ENCODE data around the gene SORBS2.
"Not testable (repeated sequence)": the region's sequence is repeated elsewhere in the genome, so short reads cannot be mapped to it uniquely, and the experiment has no call there.

SORBS2 gene

DNA sequence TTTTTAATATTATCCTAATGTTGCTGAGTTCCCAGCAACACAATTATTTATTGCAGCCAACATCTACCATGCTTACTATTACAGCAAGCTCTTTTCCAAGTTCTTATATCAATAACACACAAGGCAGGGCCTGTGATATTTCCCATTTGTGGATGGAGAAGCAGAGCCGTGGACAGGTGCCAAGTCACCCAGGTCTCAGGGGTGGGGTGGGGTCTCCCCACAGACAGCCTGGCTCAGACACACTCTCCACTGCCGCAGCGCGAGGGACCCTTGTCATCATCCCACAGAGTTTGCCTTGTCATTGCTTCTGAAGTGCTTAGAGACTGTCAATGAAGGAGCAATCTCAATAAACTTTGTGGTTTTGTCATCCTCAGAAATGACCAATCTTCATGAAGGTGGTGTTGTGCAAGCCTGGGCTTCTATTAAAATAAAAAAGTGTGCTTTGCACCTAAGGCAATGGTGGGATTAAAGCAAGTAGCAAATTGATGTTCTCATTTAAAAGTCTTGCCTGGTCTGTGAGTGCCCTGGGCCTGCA lies 76.1 kb downstream of the SORBS2 start:
- DNase-seq = no peak

DNA sequence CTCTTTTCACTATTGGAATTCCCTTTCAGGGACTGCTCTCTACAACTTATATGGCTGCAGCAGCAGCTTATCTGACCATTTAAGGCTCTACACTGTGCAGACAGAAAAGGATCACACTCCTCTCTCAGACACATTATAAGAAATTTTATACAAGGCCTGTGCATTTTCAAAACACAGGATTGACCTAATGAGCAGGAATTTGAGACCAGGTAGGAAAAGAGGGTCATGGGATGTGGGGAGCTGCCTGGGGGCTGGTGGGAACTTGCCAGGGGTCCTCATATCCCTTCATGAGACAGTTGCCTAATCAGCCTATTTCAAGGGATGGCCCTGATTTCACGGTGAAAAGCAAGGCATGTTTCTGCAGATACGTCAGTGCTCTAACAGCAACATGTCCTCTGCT lies 77.1 kb downstream of the SORBS2 start:
- DNase-seq = no peak

DNA sequence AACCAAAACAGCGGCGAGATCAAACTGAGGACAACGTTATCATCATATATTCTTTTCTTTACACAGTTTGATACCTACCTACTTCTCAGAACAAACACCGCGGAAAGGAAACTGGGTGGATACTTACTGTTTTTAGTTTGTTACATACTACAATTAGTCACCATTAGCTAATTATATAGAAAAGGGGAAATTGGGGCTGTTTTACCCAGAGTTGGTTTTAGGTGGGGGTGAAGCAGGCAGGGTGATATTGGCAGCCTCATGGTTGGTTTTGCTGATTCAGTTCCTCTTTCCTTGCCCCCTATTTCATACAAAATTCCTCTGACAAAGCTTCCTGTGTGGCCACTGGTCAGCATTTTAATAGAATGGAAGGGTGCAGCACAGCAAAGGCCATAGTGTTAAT lies 77.8 kb downstream of the SORBS2 start:
- DNase-seq = no peak

DNA sequence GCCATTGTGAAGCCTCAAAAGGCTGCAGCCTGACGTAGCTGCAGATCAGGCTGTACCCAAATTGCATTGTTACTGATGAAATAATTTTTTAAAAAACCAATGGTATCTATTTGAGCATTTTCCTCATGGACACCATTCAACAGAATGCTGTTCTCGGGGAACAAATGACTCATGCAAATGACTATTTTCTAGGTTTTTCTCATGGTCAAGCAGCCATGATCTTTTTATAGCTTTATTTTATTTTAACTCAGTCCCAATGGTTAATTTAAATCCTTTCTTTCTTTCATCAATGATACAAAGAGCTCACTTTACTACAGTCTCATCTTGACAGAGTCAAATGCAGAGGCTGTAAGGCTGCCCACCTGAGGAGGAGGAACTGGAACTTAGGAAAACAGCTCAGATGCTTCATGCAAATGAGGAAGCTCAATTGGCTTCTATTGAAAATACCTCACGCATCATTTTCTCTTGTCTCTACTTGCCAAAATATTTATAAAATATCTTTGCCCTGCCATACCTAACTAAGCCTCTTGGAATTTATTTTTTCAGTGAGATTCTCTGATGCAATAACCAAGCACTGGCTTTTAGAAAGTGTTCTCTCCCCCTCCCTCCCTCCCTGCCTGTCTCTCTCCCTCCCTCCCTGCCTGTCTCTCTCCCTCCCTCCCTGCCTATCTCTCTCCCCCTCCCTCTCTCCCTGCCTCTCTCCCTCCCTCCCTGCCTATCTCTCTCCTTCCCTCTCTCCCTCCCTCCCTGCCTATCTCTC lies 81.0 kb downstream of the SORBS2 start:
- no peak for DNase-seq

DNA sequence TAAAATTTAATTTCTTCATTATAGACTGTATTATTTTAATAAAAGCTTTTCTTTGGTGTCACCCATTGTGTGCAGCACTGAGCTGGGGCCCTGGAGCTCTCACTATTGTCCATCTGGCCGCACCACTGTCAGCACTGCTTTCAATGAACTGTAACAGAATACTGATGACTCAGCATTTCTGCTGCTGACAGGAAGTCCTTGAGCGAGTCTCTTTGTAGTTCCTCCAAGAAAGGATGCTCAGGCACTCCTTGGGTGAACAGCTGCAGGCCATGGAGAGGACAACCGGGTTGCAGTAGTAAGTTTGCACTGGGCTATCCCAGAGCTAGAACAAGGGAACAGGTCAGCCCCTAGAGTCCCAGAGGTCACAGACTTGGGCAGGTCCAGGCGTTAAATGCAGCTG lies 81.6 kb downstream of the SORBS2 start:
- no peak for DNase-seq

DNA sequence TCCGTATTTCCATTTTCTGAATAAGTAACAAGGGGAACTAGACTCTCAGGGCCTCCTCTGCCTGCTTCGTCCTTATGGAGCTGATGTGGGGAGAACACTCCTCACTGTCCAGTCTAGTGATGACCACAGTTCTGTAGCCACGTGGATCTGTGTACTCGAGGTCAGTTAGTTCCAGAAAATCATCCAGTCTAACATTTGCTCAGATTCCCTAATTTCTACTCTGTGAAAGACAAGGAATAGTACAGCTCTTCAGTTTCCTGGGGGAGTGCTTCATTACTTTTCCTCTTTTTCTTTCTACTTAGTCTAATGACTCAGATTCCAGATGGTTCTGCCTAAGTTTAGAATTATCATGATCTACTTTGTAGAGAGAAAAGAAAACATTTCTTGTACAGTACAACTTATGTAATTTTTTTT lies 82.6 kb downstream of the SORBS2 start:
- DNase-seq = no peak

DNA sequence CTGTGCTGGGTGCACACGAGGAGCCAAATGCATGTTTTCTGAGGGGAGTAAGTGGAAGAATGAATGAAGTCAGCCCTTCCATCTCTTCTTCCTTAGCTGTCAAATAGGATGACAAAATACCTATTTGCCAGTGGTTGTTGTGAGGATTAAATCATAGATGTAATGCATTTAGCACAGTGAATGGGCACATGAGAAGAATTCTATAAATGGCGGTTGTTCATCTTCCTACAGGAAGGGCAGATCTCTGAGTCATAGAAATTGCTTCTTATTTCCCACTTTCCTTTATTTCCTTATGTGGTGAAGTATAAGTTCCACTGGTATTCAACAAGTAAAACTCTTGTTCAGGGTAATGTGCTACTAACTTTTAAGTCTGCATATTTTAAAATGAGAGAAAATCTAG lies 83.1 kb downstream of the SORBS2 start:
- DNase-seq = no peak

DNA sequence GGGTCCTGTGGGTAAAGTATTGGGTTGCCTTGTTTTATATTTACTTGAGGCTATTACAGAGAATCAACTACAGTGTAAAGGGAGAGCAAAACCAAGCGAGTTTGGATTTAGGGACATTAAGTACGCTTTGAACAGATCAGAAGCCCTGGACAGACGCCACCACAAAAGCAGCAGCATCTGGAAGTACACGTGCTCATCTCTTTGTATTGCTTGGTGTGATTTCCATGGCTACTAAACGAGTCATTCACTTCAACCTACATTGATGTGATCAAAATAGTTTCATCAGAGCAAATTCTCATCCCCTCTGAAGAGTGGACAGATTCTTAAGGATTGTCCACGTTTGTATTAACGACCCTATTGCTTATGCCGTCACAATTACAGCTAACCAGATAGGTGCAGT lies 85.1 kb downstream of the SORBS2 start:
- DNase-seq = no peak

DNA sequence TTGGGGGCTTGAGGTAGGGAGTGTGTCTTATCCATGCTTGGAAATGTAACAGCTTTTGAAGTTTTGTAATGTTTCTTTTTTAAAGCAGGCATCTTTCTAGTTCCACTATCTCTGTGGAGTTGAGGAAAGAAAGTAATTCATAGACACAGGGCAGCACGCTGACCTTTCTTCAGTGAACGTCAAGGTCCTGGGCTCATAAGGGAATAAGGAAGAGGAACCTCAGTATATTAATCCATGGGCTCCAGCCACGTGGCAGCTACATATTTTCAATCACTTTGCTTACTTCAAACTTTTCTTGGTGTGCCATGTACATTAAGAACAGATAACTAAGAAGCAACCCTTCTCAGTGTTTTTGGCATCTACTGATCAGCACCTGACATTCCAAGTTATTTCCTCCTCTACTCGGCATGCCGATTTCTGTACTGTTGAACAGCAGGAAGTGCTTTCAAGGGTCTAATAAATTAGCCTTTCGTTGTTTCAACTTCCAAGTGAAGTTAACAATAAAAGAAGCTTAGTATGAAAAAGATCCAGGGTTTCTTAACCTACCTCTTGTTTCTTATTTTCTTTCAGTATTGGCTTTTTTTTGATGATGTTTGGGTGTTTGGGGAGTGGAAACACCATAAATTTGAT lies 88.2 kb downstream of the SORBS2 start:
- DNase-seq = no peak

DNA sequence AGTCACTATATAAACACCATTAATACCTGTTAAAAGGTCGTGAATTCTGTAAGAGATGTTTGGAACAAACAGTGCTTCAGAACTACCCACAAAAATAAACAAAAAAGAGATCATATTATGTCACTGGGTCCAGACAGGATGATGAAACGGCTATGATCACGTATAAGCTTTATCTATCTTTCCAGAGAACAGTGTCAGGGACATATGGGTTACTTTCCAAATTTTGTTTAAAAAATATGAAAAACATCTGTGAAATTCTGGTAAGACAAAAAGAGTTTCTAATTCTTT lies 90.0 kb downstream of the SORBS2 start:
- DNase-seq = no peak

DNA sequence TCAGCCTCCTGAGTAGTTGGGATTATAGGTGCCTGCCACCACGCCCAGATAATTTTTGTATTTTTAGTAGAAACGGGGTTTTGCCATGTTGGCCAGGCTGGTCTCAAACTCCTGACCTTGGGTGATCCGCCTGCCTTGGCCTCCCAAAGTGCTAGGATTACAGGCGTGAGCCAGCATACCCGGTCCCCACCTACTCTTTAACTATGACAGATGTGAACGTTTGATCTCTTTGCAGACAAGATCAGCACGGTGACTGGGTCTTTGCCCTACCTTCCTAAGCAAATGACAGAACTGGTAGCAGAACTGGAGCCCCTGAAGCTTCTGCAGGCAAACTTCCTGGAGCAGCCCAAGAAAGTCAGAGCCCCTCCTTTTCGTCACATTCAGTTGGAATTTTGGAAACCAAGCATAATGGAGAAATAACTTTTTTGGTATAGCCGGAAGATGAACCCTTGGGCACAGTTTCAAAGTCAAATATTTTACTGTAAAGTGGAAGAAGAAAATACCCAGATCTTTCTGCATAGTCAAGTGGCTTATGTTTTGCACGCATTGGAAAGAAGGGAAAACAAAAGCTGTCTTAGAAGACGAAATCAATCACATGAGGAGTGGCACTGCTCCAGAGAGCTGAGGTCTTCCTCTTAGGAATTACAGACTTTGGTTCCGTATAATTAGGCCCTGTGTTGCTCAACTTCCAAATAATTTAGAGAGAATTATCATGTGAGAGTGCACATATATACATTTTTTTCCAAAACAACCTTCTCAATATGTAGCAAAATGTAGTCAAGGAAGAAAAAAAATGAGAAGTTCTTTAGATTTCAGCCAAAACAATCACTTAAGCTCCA lies 90.6 kb downstream of the SORBS2 start:
- no peak for DNase-seq

DNA sequence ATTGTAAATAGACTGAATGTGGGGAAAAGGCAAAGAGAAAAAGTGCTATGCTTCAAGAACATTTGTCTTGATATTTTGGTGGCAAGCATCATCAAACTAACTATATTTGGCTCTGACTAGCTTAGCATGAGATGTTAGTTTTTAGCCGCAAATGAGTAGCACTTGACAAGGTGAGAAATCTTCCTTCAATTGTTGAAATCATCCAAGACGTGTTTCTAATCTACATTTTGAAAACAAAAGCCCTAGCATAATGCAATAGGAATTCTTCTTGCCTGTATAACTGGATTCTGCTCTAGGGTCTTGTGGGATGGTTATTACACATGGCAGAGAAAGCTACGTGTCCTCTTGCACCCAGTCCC lies 92.5 kb downstream of the SORBS2 start:
- no peak for DNase-seq

DNA sequence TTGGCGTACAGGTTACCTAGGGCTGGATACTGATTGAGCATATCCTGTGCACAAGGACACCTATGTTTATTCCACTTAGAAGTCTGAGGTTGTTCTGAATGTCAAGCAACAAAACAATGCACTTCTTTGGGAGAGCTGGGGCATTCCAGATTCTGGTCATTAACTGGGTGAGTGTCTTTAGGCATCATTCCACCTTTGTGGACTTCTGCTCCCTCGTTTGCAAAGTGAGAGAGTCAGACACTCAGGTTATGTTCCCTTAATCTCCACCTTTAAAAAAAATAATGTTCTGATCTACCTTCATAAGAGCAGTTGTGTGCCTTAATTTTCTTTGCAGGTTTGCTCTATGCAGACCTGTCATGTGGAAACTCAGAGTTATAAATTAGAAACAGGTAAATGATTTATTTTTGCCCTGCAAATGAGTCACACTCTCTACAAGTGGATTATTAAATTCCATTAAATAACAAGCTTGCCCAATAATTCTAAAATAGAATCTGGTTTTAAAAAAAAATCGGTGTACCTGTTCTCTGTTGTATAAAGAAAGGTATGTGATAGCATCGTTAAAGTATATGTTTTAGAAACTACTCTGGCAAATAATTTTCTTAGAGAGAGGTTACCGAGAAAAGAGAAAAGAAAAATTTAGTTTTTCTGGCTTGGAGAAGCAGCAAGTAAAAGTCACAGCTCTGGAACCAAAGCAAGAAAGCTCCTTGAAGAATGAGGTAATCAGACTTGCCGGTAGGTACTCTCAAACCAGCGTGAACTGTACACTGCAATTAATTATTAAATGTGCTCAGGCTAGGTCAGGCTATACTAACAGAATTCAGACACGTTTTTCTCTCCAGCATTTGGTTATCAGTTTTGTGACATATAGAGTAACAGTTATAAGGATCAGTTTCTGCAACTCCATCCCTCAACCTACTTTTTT lies 93.2 kb downstream of the SORBS2 start:
- no peak for DNase-seq

DNA sequence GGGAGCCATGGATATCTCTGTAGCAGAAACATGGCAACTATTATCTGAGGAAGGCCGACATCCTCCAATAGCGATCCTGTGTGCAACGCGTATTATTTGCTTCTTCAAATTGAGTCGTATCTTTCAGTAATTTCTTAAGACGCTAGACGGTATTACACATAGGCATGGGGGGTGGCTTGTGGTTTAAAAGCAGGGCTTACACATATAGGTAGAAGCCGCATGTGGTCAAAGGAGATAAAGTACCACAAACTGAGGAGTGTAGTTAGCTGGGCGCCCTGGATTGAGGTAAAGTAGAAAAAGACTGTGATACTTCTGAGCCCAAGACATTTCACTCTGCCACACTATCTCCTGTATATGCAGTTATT lies 94.6 kb downstream of the SORBS2 start:
- no peak for DNase-seq

DNA sequence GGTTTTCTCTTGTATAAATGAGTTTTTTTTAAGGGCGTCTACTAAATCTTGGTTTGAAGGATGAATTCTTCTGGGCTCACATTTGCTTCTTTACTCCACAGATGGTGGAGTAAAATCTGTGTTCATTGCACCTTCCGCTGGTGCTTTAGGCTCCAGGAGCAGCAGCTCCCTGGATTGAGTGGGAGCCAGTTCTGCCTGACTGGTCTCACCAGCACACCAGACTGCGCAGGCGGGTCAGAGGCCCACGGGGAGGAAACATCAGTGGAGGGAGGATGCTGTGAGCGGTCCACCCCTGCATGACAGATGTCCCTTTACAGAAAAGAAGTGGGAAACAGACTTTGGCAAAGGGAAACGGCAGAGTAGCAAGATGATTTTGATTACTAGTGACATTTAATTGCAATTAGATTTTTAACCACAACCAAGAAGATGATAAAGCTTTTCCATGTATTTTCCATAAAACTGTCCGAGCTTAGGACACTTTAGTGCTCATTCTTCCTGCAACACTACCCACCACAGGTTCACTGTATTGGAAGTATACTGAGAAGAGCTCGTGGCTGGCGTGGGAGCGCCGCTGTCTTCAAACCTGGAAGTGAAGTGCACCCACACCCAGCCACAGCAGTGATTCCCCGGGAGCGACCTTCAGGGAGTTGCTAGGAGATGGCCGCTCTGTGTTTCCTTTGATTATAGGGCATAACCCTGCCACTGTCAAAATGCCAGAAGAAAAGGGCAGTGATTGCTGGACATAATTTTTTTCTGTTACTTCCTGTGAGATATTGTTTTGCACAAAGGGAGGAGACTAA lies 95.2 kb downstream of the SORBS2 start:
- peak; percentile 2 to 54 for DNase-seq

DNA sequence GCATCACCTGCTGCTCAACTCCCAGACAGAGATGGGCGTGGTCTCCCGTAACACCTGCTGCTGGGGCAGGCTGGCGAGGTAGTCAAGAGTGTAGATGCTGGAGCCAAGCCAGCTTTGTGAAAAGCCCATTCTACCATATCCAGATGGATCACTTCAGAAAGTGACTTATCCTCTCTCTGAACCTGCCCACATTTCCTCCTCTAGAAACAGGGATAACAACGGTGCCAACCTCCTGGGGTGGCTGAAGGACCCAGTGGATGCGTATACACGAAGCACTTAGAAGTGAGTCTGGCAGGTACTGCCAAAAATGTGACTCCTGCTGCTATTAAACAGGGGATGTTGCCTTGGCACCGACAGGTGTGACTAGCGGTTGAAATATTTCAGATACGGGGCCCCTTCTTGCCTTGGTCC lies 95.8 kb downstream of the SORBS2 start:
- DNase-seq = peak; percentile 57 to 83

DNA sequence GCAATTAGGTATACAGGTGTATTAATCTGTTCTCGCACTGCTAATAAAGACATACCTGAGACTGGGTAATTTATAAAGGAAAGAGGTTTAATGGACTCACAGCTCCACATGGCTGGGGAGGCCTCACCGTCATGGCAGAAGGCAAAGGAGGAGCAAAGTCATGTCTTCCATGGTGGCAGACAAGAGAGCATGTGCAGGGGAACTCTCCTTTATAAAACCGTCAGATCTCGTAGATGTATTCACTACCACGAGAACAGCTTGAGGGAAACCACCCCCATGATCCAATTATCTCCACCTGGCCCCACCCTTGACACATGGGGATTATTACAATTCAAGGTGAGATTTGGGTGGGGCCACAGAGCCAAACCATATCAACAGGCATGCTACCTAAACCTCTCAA lies 97.5 kb downstream of the SORBS2 start:
- DNase-seq = not testable (repeated sequence)

DNA sequence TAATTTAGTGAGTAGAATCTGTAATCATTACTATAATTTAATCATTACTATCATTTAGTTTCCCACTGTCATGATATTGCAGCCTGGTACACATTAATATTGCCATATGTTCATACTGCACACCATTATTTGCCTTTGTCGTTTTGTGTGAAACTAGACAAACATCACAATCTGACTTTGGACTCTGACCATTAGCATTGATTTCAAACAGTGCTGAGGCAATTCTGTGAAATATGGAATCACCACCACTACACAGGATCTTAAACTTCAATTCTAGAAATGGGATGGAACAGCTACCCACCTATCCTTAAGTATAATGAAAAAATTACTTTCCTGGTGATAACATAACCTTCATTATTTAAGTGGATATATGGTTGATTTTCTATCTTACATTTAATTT lies 98.3 kb downstream of the SORBS2 start:
- no peak for DNase-seq

DNA sequence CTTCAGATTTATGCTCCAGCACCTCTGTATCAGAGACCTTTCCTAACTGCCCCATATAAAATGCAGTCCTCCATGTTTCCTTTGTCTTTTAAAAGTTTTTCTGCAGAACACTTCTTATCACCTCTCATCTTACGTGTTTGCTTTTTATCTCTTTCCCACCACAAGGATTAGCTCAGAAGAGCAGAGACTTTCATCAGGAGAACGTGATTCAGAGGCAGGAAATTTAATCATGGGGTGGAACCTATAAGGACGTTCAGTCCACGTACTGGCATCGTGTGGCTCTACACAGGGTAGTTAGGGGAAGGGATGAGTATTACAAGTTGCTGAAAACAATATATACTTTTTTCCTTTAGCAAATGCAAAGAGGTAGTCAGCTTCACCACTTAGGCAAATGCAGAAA lies 98.7 kb downstream of the SORBS2 start:
- DNase-seq = no peak

DNA sequence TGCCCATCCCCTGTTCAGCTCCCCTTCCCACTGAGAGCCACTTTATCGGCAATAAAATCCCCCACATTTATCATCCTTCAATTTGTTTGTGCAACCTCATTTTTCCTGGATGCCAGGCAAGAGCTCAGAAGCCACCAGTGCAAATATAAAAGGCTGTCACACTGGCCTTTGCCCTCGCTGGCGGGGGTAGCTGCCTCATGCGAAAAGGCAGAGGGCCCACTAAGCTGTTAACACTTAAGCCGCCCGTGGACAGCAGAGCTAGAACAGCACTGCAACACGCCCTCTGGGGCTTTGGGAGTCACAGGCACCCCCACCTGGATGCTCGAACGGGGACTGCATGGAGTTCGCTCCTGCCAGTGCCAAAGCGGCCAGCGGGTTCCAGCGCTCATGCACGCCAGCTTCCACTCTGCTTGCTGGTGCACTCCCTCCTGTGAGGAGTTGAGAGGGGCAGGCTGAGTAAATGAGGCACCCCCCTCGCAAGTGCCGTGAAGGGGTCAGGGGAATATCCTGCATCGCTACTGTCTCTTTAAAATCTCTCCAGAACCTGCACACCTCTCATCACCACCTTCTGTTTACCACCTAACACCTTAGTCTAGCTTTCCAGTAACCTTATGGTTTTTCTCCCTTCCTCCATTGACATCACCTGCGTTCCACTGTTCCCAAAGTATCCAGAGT lies 99.5 kb downstream of the SORBS2 start:
- DNase-seq = no peak

DNA sequence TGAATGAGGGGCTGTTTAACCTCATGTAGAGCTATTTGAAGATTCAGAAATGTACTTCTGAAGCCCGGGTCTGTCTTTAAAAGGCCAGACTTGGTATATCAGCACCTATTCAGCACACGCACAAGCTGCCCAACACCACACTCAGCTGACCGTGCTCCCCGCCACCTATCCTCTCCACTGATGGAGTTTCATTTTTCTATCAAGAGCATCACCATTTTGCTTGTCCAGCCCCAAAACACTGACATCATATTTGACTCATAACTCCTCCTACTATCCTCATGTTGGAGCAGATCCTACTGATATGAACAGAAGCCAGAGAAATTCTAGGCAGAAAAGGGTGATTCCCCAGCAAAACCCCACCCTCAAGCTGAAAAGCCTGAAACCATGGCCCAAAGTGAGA lies 100.3 kb downstream of the SORBS2 start:
- no peak for DNase-seq
